GM21360 (cell line): Measurements from ENCODE around the gene AUTS2.

Experiments used
- ATAC-seq: cut with Tn5 transposase; IDR thresholded peaks from one replicate; pipeline ENCODE4 v1.9.1; 2021; ENCODE audit warnings: mild to moderate bottlenecking, moderate library complexity; ENCODE audit not compliant: unreplicated experiment

AUTS2 gene

GRCh38 chr7:70044064-70044463, 445.8 kb downstream of the AUTS2 start:
- ATAC-seq, result no peak

GRCh38 chr7:70044525-70044924, 446.2 kb downstream of the AUTS2 start:
- ATAC-seq, result no peak

GRCh38 chr7:70044981-70045380, 446.7 kb downstream of the AUTS2 start:
- no peak for ATAC-seq

- no peak for ATAC-seq
Measured at GRCh38 chr7:70047384-70047783, 449.1 kb downstream of the AUTS2 start.

- ATAC-seq, result no peak
Measured at GRCh38 chr7:70047891-70048448, 449.7 kb downstream of the AUTS2 start.

GRCh38 chr7:70051726-70052125, 453.5 kb downstream of the AUTS2 start:
- ATAC-seq, result no peak

GRCh38 chr7:70052691-70053090, 454.4 kb downstream of the AUTS2 start:
- ATAC-seq, result no peak

- no peak for ATAC-seq
Measured at GRCh38 chr7:70053421-70053820, 455.1 kb downstream of the AUTS2 start.

- no peak for ATAC-seq
Measured at GRCh38 chr7:70053989-70054388, 455.7 kb downstream of the AUTS2 start.

- no peak for ATAC-seq
Measured at GRCh38 chr7:70056363-70056762, 458.1 kb downstream of the AUTS2 start.

- no peak for ATAC-seq
Measured at GRCh38 chr7:70060298-70061068, 462.2 kb downstream of the AUTS2 start.

GRCh38 chr7:70063371-70063770, 465.1 kb downstream of the AUTS2 start:
- no peak for ATAC-seq

- no peak for ATAC-seq
Measured at GRCh38 chr7:70063927-70064326, 465.7 kb downstream of the AUTS2 start.

- ATAC-seq, result no peak
Measured at GRCh38 chr7:70066844-70067243, 468.6 kb downstream of the AUTS2 start.

- ATAC-seq, result no peak
Measured at GRCh38 chr7:70068531-70068930, 470.3 kb downstream of the AUTS2 start.

- ATAC-seq, result no peak
Measured at GRCh38 chr7:70069977-70070376, 471.7 kb downstream of the AUTS2 start.

GRCh38 chr7:70071766-70072165, 473.5 kb downstream of the AUTS2 start:
- no peak for ATAC-seq

GRCh38 chr7:70072220-70072619, 473.9 kb downstream of the AUTS2 start:
- ATAC-seq, result no peak

- no peak for ATAC-seq
Measured at GRCh38 chr7:70076325-70076724, 478.1 kb downstream of the AUTS2 start.

- no peak for ATAC-seq
Measured at GRCh38 chr7:70082099-70082611, 483.9 kb downstream of the AUTS2 start.

- no peak for ATAC-seq
Measured at GRCh38 chr7:70091362-70091761, 493.1 kb downstream of the AUTS2 start.
